Measurements from ENCODE around the gene RBM39.

DNA sequence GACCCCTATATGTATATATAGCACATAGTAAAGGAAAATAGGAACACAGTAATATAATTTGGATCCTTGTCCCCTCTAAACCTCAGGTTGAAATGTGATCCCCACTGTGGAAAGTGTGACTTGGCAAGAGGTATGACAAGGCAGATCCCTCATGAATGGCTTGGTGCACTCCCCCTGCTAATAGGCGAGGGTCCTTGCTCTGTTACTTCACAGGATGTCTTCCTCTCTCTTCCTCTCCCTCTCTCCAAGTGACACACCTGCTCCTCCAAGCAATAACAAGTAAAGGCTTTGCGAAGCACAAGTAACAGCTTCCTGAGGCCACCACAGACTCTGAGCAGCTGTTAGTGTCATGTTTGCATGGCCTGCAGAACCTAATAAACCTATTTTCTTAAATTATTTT lies 26.4 kb downstream of the RBM39 start:
- no peak for TF ChIP-seq CTCF (IDR thresholded peaks at IDR 0.05)
- no peak for TF ChIP-seq POLR2A (IDR thresholded peaks at IDR 0.05)

Data from lower leg skin (tissue), 3 donors.